Esophagus squamous epithelium (tissue), 4 donors: ENCODE measurements around the gene KSR2.

Experiments used
- CTCF ChIP-seq, 6 experiments: fragments of 450-650 bp in 4 of 6; fragments of 200-600 bp in 2 of 6; sonication (generic) in 2 of 6; IDR thresholded peaks; one replicate each; pipeline ENCODE4 v1.5.1; 2016 to 2019; ENCODE audit warnings: antibody characterized with exemption in 6 of 6, mild to moderate bottlenecking in 4 of 6, moderate library complexity in 4 of 6
- POLR2A ChIP-seq, 4 donors: fragments of 450-650 bp; IDR thresholded peaks; one replicate each; pipeline ENCODE4 v1.6.1; 2017; ENCODE audit warnings: antibody characterized with exemption in 4 of 4, mild to moderate bottlenecking in 4 of 4, moderate library complexity in 3 of 4

DNA sequence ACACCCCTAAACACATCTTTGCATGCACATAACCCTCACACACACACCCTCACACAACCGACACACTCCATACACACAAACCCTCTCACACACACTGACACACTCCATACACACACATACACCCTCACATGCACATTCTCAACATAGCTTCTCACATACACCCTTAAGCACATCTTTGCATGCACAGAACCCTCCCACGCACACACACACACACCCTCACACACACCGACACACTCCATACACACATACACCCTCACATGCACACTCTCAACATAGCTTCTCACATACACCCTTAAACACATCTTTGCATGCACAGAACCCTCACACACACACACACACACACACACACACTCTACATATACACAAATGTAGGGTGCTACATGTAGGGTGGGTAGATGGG, 534.9 kb downstream of the KSR2 start:
- TF ChIP-seq CTCF (IDR thresholded peaks at IDR 0.05) (no peak), POLR2A (IDR thresholded peaks at IDR 0.05) (no peak)
